Myocyte (in vitro differentiated cells): ENCODE results near the gene ARHGDIB. TPM values are rescaled to one million over a fixed set of nuclear protein-coding genes. Genes with fewer than 3 reads are reported as not detected.

Source experiments
- DNase-seq: peaks from one replicate; pipeline ENCODE4 v3.0.0-alpha.2; 2012; ENCODE audit warnings: low read depth
- total RNA-seq: library from RNA; depleted of rRNA; stranded (reverse); fragments of >200 nt; gene quantifications from 2 replicates; pipeline ENCODE4 v1.2.3, GENCODE V29; 2014

Gene ARHGDIB
- total RNA-seq, 1 donor from 2014 or later: not detected

DNA sequence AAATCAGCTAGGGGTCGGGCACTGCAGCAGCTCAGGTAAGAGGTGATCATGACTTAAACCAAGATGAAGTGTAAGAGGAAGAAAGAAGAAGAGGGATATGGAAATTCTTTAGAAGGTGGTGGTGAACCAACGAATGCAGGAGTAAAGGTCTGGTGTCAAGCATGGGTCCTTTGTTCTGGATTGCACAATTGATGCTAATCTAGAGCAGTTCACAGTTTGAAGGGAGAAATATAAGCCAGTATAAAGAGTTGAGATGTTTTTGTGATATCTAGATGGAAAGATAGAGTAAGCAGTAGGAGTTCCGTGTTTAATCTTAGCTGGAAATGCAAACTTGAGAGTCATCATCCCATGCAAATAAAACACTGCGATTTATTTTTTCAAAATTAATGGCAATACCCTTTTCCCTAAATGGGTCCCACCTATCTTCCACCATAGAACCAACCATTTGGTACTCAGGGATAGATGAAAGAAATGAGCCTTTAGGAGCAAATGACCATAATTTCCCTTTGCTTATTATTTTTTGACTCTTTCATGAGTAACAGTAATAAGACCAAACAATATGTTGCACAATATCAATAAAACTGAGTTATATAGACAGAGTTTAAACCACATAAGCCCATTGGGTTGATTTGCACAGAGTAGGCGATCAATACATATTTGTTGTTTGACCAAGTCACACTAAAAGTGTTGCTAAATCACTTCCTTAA is 60.7 kb downstream of the ARHGDIB start:
- no peak for DNase-seq

DNA sequence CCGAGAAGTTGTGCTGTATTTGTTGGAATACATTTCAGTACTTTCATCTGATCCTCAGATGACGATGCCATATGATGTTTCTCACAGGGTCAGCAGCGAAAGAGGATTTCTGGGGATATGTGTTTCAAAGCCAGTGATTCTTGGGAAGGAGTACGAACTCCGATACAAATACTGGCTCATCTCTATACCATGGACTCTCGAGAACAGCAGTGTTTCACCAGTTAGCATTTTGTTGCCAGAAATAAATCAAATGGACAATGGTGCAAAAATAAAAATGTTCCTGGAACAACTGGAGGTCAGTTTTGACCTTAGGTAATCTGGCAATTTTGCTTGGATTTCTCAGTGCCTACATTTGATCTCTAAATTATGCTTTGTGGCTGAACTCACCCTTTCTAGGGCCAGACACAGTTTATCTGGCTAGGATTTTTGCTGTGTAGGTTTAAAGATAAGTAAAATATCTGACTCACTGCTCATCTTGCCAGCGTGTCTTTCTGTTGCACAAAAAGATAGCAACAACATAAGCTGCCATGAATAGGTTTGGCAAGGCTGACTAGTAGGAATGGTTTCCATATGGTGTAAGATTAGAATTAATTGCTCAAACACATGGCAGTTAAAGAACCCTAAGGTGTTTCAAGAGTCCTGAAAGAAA is 64.8 kb downstream of the ARHGDIB start:
- no peak for DNase-seq

DNA sequence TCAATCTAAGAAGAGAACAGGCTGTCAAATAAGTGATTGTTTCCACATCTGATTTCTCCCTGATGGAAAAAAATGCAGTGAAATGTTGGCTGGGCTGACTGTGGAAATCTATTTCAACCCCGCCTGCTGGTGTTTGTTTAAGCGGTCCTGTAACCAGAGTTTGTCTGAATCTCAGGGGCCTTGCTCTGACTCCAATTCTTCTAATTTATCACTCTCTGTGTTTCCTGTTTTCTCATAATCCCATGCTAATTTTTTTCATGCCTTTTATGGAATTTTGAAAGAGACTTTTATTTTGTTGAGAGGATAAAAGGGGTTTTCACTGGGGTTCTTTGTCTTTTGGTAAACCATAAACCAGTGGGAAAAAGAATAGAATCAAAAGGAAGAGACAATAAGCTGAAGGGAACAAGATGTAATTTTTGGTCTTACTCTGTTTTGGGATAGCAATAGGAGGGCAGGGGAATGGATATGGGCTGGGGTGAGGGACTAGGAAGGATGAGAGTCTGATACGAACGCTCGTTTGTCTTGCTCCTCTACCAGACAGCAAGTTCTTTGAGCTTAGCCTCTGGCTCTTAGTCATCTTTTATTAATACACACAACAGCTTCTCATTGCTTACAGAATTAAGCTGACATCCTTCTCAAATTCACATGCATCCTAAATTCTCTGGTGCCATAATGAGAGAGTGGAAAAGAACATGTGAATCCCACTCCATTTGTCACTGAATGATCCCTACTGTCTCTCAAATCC is 67.7 kb downstream of the ARHGDIB start:
- DNase-seq: no peak

DNA sequence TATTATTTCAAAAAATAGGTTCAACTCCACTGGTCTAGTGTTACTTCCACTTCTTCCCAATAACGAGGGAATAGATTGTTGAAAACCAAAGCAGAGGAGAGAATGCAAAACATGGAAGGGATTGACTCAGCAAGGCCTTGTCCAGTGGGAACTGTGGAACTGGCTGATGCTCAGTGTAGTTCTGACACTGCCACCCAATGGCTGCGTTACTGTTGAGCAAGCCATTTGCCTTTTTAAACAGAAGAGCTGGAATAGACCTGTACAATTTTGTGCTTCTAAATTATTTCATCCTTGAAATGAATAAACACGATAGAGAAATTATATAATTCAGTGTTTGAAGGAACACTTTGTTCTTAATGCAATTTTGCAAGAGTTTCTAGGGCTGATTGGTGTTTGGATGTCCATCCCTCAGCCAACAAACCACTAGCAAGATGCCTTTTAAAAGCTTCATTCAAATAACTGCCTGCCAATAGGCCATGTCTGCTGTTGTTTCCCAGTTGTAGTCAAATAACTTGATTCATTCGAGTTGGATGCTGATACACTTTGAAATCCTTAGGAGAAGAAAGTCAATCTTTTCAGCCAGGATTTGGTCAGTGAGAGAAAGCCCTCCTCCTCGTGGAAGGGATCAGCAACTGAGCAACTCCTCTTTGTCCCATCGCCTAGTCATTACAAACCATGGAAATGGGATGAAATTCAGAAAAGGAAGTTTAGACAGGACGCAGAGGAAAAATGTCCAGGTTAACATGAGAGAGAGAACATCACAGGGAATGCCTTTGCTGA is 68.5 kb downstream of the ARHGDIB start:
- DNase-seq: peak; percentile 18

Other genes starting within 250 kb of the ARHGDIB start
- 20.5 and 26.5 TPM in 2 replicates for gene WBP11, start 158.1 kb downstream of the ARHGDIB start, total RNA-seq
- gene C12orf60, start 157.9 kb downstream of the ARHGDIB start, total RNA-seq: 1.5 and 1.8 TPM in 2 replicates
- not detected in 2 replicates for gene SMCO3, start 147.4 kb downstream of the ARHGDIB start, total RNA-seq
- gene ART4, start 118.1 kb downstream of the ARHGDIB start, total RNA-seq: not detected in 2 replicates
- not detected in 2 replicates for gene MGP, start 75.7 kb downstream of the ARHGDIB start, total RNA-seq
- 0.47 TPM in 1 of 2 replicates, not detected in the other for gene ERP27, start 23.1 kb downstream of the ARHGDIB start, total RNA-seq
- not detected in 2 replicates for gene PDE6H, start 11.4 kb upstream of the ARHGDIB start, total RNA-seq